Measurements from ENCODE around the gene SOD1. TPM values are rescaled to one million over a fixed set of nuclear protein-coding genes. Genes with fewer than 3 reads are reported as not detected.

SOD1 gene
- polyA plus RNA-seq, 1 donor from 2014 or later, result 449 TPM

- H3K9ac ChIP-seq (ENCODE audit: low read length), result no peak overlapping the region
- no peak overlapping the region for H3K4me3 ChIP-seq (ENCODE audit: low read length)
- H3F3A ChIP-seq (ENCODE audit: insufficient read depth, low read length, poor library complexity, severe bottlenecking), result no peaks in the 10 kb centered on the region
- TF ChIP-seq, protein P1, sequence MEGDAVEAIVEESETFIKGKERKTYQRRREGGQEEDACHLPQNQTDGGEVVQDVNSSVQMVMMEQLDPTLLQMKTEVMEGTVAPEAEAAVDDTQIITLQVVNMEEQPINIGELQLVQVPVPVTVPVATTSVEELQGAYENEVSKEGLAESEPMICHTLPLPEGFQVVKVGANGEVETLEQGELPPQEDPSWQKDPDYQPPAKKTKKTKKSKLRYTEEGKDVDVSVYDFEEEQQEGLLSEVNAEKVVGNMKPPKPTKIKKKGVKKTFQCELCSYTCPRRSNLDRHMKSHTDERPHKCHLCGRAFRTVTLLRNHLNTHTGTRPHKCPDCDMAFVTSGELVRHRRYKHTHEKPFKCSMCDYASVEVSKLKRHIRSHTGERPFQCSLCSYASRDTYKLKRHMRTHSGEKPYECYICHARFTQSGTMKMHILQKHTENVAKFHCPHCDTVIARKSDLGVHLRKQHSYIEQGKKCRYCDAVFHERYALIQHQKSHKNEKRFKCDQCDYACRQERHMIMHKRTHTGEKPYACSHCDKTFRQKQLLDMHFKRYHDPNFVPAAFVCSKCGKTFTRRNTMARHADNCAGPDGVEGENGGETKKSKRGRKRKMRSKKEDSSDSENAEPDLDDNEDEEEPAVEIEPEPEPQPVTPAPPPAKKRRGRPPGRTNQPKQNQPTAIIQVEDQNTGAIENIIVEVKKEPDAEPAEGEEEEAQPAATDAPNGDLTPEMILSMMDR (IDR thresholded peaks at IDR 0.05; ENCODE audit: poor library complexity, severe bottlenecking), result no peak
- TF ChIP-seq MXI1 (conservative IDR thresholded peaks at IDR 0.05; ENCODE audit: poor library complexity, severe bottlenecking) (no peak), RAD21 (conservative IDR thresholded peaks at IDR 0.05) (no peak), SMC3 (conservative IDR thresholded peaks at IDR 0.05; ENCODE audit: poor library complexity) (no peak), EP300 (conservative IDR thresholded peaks at IDR 0.05; ENCODE audit: poor library complexity, severe bottlenecking) (no peak), TAF1 (IDR thresholded peaks at IDR 0.05; ENCODE audit: low read depth) (no peak), POLR2AphosphoS5 (IDR thresholded peaks at IDR 0.05) (no peak), EZH2 (IDR thresholded peaks at IDR 0.05; ENCODE audit: borderline replicate concordance, insufficient read depth, low read length, poor library complexity, severe bottlenecking) (no peak)
- TF ChIP-seq, protein P2, sequence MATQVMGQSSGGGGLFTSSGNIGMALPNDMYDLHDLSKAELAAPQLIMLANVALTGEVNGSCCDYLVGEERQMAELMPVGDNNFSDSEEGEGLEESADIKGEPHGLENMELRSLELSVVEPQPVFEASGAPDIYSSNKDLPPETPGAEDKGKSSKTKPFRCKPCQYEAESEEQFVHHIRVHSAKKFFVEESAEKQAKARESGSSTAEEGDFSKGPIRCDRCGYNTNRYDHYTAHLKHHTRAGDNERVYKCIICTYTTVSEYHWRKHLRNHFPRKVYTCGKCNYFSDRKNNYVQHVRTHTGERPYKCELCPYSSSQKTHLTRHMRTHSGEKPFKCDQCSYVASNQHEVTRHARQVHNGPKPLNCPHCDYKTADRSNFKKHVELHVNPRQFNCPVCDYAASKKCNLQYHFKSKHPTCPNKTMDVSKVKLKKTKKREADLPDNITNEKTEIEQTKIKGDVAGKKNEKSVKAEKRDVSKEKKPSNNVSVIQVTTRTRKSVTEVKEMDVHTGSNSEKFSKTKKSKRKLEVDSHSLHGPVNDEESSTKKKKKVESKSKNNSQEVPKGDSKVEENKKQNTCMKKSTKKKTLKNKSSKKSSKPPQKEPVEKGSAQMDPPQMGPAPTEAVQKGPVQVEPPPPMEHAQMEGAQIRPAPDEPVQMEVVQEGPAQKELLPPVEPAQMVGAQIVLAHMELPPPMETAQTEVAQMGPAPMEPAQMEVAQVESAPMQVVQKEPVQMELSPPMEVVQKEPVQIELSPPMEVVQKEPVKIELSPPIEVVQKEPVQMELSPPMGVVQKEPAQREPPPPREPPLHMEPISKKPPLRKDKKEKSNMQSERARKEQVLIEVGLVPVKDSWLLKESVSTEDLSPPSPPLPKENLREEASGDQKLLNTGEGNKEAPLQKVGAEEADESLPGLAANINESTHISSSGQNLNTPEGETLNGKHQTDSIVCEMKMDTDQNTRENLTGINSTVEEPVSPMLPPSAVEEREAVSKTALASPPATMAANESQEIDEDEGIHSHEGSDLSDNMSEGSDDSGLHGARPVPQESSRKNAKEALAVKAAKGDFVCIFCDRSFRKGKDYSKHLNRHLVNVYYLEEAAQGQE (IDR thresholded peaks at IDR 0.05; ENCODE audit: borderline replicate concordance), result no peak
- no peaks in the 10 kb centered on the region for H4K20me1 ChIP-seq (ENCODE audit: insufficient read depth)
- no peak overlapping the region for H3K4me2 ChIP-seq (ENCODE audit: low read length)
- H3K27ac ChIP-seq (ENCODE audit: low read length), result no peak overlapping the region
- no peaks in the 10 kb centered on the region for H3K27me3 ChIP-seq (ENCODE audit: insufficient read depth, low read depth, low read length)
- H3K9me3 ChIP-seq (ENCODE audit: low read length), result no peaks in the 10 kb centered on the region
- H3K79me2 ChIP-seq (replicated peaks; ENCODE audit: insufficient read depth, low read length), result peaks cover 88% of the 10 kb centered on the region
- H3K36me3 ChIP-seq (ENCODE audit: insufficient read depth, low read length), result no peaks in the 10 kb centered on the region
- H3K9me2 ChIP-seq (ENCODE audit: insufficient read depth, low read length), result no peaks in the 10 kb centered on the region
- H2AFZ ChIP-seq (ENCODE audit: low read depth, low read length), result no peak overlapping the region
Observed at GRCh38 chr21:31711326-31711725, 51.8 kb downstream of the SOD1 start.

GRCh38 chr21:31711745-31712285 lies 52.3 kb downstream of the SOD1 start:
- no peak overlapping the region for H3K27ac ChIP-seq (ENCODE audit: low read length)
- no peaks in the 10 kb centered on the region for H4K20me1 ChIP-seq (ENCODE audit: insufficient read depth)
- peaks cover 89% of the 10 kb centered on the region for H3K79me2 ChIP-seq (replicated peaks; ENCODE audit: insufficient read depth, low read length)
- no peaks in the 10 kb centered on the region for H3K36me3 ChIP-seq (ENCODE audit: insufficient read depth, low read length)
- H3K9me3 ChIP-seq (ENCODE audit: low read length), result no peaks in the 10 kb centered on the region
- TF ChIP-seq MXI1 (conservative IDR thresholded peaks at IDR 0.05; ENCODE audit: poor library complexity, severe bottlenecking) (no peak), RAD21 (conservative IDR thresholded peaks at IDR 0.05) (no peak), TAF1 (IDR thresholded peaks at IDR 0.05; ENCODE audit: low read depth) (no peak), EP300 (conservative IDR thresholded peaks at IDR 0.05; ENCODE audit: poor library complexity, severe bottlenecking) (no peak)
- H2AFZ ChIP-seq (ENCODE audit: low read depth, low read length), result no peak overlapping the region
- no peaks in the 10 kb centered on the region for H3F3A ChIP-seq (ENCODE audit: insufficient read depth, low read length, poor library complexity, severe bottlenecking)
- H3K9ac ChIP-seq (ENCODE audit: low read length), result no peak overlapping the region
- H3K4me2 ChIP-seq (ENCODE audit: low read length), result no peak overlapping the region
- H3K4me3 ChIP-seq (ENCODE audit: low read length), result no peak overlapping the region
- H3K27me3 ChIP-seq (ENCODE audit: insufficient read depth, low read depth, low read length), result no peaks in the 10 kb centered on the region
- H3K9me2 ChIP-seq (ENCODE audit: insufficient read depth, low read length), result no peaks in the 10 kb centered on the region
